IPS-15b (cell line): ENCODE measurements around the gene A3GALT2.
A peak's percentile ranks its signal among the peaks of the same experiment; 100 is the strongest.

Experiments used
- H3K27me3 ChIP-seq: one replicate; pipeline ENCODE4 v1.6.1; 2013; ENCODE audit warnings: low read length; ENCODE audit not compliant: control insufficient read depth, insufficient read depth
- H3K36me3 ChIP-seq: one replicate; pipeline ENCODE4 v1.6.1; 2013; ENCODE audit warnings: low read length; ENCODE audit not compliant: control insufficient read depth, insufficient read depth
- H3K4me1 ChIP-seq: one replicate; pipeline ENCODE4 v1.6.1; 2013; ENCODE audit warnings: mild to moderate bottlenecking, low read length; ENCODE audit not compliant: control insufficient read depth, insufficient read depth
- H3K4me3 ChIP-seq: one replicate; pipeline ENCODE4 v1.5.1; 2013; ENCODE audit warnings: low read depth, low read length
- H3K9ac ChIP-seq: one replicate; pipeline ENCODE4 v1.6.1; 2013; ENCODE audit warnings: low read depth, mild to moderate bottlenecking, low read length
- H3K9me3 ChIP-seq: one replicate; pipeline ENCODE4 v1.6.1; 2013; ENCODE audit warnings: mild to moderate bottlenecking, low read length; ENCODE audit not compliant: control insufficient read depth, insufficient read depth

Gene A3GALT2

DNA sequence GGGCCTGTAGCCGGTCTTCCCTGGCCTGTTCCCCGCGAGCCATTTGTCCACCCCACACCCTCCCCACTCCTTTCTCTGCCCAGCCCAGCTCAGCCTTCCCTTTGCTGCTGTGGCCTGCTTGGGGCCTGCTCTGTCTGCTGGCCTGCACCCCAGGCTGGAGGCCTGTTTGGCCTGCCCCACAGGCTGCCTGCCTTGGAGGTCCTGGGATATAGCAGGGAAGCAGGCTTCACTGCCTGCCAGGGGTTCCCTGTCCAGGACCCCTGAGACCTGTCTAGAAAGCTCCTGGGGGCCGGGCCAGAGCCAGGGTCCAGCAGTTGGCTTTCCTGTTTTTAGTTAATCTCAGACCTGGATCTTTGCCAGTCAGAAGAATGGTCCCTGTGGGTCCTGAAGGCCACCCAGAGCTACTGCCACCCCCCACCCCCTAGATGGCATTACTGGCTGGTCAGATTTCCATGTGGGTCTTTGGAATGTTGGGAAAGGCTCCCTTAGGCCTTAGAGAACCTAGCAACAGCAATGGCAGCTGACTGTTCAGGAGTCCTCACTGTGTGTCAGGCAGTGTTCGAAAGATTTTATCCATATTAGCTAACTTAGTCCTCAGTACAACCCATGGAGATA, 56.9 kb downstream of the A3GALT2 start:
- Histone ChIP-seq H3K9ac (no peak overlapping the region), H3K9me3 (no peaks in the 10 kb centered on the region), H3K4me1 (peaks cover 2% of the 10 kb centered on the region), H3K27me3 (no peaks in the 10 kb centered on the region), H3K4me3 (no peak overlapping the region), H3K36me3 (peaks cover 5% of the 10 kb centered on the region)

DNA sequence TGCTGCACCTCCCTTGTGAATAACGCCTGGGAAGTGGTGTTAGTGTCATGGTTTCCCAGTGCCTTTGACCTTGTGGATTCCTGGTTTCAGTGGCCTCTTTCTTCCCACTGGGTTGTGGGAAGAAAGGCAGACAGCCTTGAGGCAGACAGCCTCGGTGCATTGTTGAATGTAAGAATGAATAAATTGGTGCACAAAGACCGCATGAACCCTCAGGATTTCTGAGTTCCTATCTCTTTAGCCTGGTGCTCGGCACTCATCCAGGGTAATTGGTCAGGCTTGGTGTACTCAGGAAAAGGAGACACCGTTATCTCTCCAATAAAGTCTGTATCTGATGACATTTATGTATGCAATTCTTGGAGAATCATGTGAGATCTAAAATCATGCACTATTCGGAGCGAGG, 59.6 kb downstream of the A3GALT2 start:
- Histone ChIP-seq H3K9me3 (no peaks in the 10 kb centered on the region), H3K36me3 (peaks cover 5% of the 10 kb centered on the region), H3K9ac (no peak overlapping the region), H3K4me1 (peaks cover 6% of the 10 kb centered on the region), H3K27me3 (no peaks in the 10 kb centered on the region), H3K4me3 (no peak overlapping the region)

DNA sequence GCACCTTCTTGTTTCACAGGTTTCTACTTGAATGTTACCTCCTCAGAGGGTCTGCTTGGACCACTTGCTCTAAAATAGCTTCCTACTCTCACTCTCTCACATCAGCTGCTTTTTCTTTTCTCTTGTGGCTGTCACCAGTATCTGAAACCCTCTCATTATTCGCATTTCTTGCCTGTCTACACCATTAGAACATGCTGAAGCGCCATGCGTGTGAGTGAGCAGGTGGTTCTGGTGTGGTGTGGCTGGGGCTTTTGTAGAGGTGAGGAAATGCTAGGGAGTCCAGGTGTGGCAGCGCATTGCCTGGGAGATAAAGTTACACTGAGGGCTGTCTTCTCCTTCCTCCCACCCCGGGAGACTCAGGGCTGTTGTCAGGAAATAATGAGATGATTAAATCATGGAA, 60.5 kb downstream of the A3GALT2 start:
- no peaks in the 10 kb centered on the region for H3K27me3 ChIP-seq
- H3K9me3 ChIP-seq = no peaks in the 10 kb centered on the region
- peaks cover 6% of the 10 kb centered on the region for H3K4me1 ChIP-seq
- H3K4me3 ChIP-seq = no peak overlapping the region
- no peak overlapping the region for H3K9ac ChIP-seq
- H3K36me3 ChIP-seq = peaks cover 5% of the 10 kb centered on the region

DNA sequence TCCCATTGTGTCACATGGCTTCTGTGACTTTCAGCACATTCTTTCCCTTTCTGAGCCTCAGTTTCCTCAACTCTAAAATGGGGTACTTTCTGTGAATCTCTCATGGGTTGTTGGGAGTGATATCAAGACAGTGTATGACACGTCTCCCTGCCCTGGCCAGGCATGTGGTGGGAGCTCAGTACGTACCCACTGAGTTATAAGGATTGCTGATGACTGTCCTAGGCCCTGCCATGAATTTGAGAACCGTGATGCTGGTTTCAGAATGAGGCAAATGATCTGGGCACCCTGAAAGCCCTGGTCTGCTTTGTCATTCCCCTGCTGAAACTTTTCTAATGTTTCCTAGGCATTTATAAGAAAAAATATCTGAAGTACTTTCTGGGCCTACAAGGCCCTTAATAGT, 61.0 kb downstream of the A3GALT2 start:
- H3K9me3 ChIP-seq = no peaks in the 10 kb centered on the region
- peaks cover 2% of the 10 kb centered on the region for H3K27me3 ChIP-seq
- peaks cover 6% of the 10 kb centered on the region for H3K4me1 ChIP-seq
- H3K36me3 ChIP-seq = peaks cover 5% of the 10 kb centered on the region
- no peak overlapping the region for H3K4me3 ChIP-seq
- H3K9ac ChIP-seq = no peak overlapping the region

DNA sequence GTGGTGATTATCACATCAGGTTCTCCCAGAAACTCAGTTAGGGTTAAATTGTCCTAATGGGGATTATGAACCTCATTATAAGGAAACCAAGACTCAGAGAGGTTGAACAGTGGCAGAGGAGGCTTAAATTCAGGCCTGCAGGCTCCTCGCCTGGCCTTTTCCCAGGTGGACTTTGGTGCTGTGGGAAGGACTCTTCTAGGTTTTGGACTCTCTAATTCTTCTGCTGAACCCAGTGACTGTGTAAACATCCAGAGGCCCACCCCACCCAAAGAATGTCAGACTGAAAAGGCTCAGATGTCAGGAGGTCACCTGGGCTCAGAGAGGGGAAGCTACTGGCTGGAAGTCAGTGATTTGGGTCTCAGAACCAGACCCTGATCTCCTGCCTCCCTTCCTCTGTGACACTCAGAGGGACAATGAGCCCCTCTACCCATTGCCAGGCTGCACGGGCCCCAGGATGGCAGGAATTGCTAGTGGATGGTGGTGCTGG, 62.1 kb downstream of the A3GALT2 start:
- H3K4me3 ChIP-seq = no peak overlapping the region
- peaks cover 9% of the 10 kb centered on the region for H3K27me3 ChIP-seq
- no peaks in the 10 kb centered on the region for H3K9me3 ChIP-seq
- H3K4me1 ChIP-seq = peaks cover 6% of the 10 kb centered on the region
- H3K36me3 ChIP-seq = peaks cover 5% of the 10 kb centered on the region
- H3K9ac ChIP-seq = no peak overlapping the region

DNA sequence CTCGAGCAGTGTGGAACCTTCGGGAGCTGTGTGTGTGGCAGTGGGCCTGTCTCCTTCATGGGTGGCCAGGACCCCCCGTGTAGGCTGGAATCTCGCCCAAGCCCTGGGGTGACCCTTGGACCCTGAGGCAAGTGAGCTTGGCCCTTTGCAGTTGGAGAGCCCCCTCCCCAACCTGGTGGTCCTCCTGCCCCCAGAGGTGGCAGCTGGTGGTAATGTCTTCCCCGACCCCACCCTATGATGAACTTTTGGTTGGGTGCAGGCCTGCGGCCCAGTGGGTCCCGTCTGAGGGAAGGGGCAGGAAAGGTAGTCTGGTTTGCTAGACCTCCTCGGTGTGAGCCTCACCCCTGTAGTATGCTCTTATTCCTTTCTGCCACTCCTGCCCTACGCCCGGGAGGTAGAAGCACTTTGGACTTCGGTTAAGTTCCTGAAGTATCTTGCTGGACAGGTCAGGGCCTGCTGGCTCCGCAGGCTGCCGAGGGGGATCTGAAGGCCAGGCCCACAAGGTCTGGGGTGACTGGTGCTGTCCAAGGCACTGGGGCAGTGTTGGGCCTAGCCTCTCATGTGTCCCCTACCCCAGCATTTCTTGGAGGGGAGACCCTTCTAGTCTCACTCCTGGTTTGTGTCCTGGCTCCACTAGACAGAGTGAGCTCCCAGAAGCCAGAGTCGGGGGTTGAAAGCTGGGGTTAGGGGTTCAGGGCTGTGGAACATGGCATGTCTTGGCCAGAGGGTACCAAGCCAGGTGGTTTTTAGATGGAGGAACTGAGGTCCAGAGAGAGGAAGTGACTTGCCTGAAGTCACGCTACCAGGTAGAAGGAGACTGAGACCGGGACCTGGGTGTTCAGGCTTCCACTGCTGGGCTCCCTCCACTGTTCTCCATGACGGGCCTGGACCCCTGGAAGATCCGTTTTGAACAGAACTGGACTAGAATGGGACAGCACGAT, 62.9 kb downstream of the A3GALT2 start:
- Histone ChIP-seq H3K36me3 (peaks cover 5% of the 10 kb centered on the region), H3K4me1 (peaks cover 6% of the 10 kb centered on the region), H3K4me3 (peak overlapping the region; percentile 68), H3K9ac (peak overlapping the region; percentile 79), H3K9me3 (no peaks in the 10 kb centered on the region), H3K27me3 (peaks cover 15% of the 10 kb centered on the region)

DNA sequence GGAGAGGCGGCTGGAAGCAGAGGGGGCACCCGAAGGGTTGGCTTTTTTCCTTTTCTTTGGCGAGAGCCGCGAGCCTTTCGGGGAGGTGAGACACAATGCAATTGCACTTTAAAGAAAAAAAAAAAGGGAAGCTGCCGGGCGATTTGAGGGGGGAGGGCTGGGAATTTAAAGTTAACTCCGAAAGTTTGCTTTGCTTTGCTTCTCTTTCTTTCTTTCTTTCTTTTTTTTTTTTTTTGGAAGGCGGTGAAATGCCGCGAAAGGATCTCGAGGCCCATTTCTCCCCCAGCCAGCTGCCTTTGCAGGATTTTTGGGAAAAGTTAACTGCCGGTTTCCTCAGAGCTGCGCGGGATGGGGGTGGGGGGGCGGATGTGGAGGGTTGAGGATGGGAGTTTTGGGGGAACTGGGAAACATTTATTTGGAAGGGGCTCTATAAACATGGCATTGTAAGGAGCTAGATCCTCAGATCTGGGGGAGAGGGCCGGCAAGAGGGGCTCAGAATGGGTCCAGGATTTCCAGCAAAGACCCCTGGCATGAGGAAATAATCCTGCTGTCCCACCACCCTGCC, 63.6 kb downstream of the A3GALT2 start:
- peaks cover 15% of the 10 kb centered on the region for H3K27me3 ChIP-seq

More for the DNA sequence above, 63.6 kb downstream of the A3GALT2 start:
- Histone ChIP-seq H3K36me3 (no peaks in the 10 kb centered on the region), H3K9me3 (no peaks in the 10 kb centered on the region), H3K4me1 (peaks cover 6% of the 10 kb centered on the region), H3K4me3 (peak overlapping the region; percentile 68), H3K9ac (peak overlapping the region; percentile 79)
